Naive B cell (primary cell): ENCODE results near the gene HNF4A. TPM values are rescaled to one million over a fixed set of nuclear protein-coding genes. Genes with fewer than 3 reads are reported as not detected.
A peak's percentile ranks its signal among the peaks of the same experiment; 100 is the strongest.

ENCODE experiments used
- ATAC-seq, 2 donors: fragments of 150-1000 bp; cut with Tn5 transposase; 2 replicates each; pipeline ENCODE4 v1.10.0; 2021; ENCODE audit warnings: low read depth in 2 of 2, mild to moderate bottlenecking in 2 of 2, moderate library complexity in 2 of 2
- DNase-seq: peaks from one replicate; pipeline ENCODE4 v3.0.0; 2022
- H3K27ac Mint-ChIP-seq, 6 donors: one replicate each; pipeline ENCODE4 v1.8.0; 2020 to 2022; ENCODE audit warnings: mild to moderate bottlenecking in 6 of 6, mixed read lengths in 6 of 6, moderate library complexity in 5 of 6, inconsistent platforms in 2 of 6
- H3K27me3 Mint-ChIP-seq, 3 donors: one replicate each; pipeline ENCODE4 v1.8.0; 2021 to 2022; ENCODE audit warnings: mixed read lengths in 3 of 3, mild to moderate bottlenecking in 1 of 3
- H3K36me3 Mint-ChIP-seq, 2 donors: one replicate each; pipeline ENCODE4 v1.8.0; 2020 to 2022; ENCODE audit warnings: mixed read lengths in 2 of 2, inconsistent platforms in 1 of 2, mild to moderate bottlenecking in 1 of 2
- H3K4me1 Mint-ChIP-seq, 3 donors: one replicate each; pipeline ENCODE4 v1.8.0; 2020 to 2022; ENCODE audit warnings: mixed read lengths in 3 of 3, inconsistent platforms in 1 of 3, mild to moderate bottlenecking in 1 of 3, moderate library complexity in 1 of 3
- H3K4me3 Mint-ChIP-seq, 8 donors: one replicate each; pipeline ENCODE4 v1.8.0; 2020 to 2022; ENCODE audit warnings: mild to moderate bottlenecking in 8 of 8, mixed read lengths in 8 of 8, moderate library complexity in 8 of 8, inconsistent platforms in 2 of 8
- H3K9me3 Mint-ChIP-seq, 7 donors: one replicate each; pipeline ENCODE4 v1.8.0; 2020 to 2022; ENCODE audit warnings: mixed read lengths in 7 of 7, mild to moderate bottlenecking in 5 of 7, inconsistent platforms in 2 of 7, moderate library complexity in 1 of 7
- polyA plus RNA-seq, 6 donors: library from polyadenylated mRNA; unstranded; fragments of 300-500 nt; fragmentation: Illumina TruSeq; gene quantifications; one replicate each; pipeline ENCODE4 v1.2.3, GENCODE V29; 2021; ENCODE audit warnings: low read depth in 6 of 6

HNF4A gene
- polyA plus RNA-seq, 6 donors from 2014 or later, result not detected

DNA sequence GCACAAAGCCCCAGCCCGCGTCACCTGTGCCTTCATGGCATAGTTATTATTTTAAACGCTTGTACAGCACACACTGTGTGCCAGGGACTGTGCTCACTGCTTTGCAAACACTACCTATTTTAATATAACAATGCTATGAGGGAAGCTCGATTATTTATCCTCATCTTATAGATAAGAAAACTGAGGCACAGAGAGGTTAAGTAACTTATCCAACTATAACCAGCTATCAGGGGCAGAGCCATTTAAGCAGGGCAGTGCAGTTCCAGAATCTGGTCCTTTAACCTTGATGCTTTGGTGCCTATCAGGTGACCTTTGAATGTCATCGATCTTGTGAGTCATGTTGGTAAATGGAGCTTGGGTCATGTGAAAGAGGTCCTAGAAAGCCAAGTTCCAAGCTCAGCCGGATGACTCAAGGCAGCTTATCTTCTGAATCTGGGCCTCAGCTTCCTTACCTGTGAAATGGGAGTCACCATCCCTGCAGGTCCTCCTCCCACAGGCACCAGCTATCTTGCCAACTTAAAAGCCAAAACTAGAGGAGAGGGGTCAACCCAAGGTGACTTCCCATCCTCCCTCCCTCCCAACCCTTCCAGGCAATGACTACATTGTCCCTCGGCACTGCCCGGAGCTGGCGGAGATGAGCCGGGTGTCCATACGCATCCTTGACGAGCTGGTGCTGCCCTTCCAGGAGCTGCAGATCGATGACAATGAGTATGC lies 63.8 kb downstream of the HNF4A start:
- Mint-ChIP-seq H3K9me3 (no peaks in the 10 kb centered on the region), H3K27me3 (peaks cover 34 to 51% (median 36%) of the 10 kb centered on the region in 3 donors)

DNA sequence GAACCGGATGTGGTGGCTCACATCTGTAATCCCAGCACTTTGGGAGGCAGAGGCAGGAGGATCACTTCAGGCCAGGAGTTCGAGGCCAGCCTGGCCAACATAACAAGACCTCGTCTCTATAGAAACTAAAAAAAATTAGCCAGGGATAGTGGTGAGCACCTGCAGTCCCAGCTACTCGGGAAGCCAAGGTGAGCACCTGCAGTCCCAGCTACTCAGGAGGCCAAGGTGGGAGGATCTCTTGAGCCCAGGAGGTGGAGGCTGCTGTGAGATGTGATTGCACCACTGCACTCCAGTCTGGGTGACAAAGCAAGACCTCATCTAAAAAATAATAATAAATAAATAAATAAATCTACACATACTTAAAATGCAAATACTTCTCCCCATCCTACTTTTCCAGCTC lies 65.0 kb downstream of the HNF4A start:
- Mint-ChIP-seq H3K27ac (no peak overlapping the region), H3K4me3 (no peak overlapping the region), H3K36me3 (no peaks in the 10 kb centered on the region), H3K9me3 (no peaks in the 10 kb centered on the region), H3K4me1 (no peaks in the 10 kb centered on the region), H3K27me3 (peaks cover 31 to 44% (median 34%) of the 10 kb centered on the region in 3 donors)
- ATAC-seq (no peak), DNase-seq (no peak)

More for the DNA sequence above, 63.8 kb downstream of the HNF4A start:
- H3K4me3 Mint-ChIP-seq, result no peak overlapping the region
- H3K36me3 Mint-ChIP-seq, result no peaks in the 10 kb centered on the region
- no peak for ATAC-seq
- DNase-seq, result no peak
- no peaks in the 10 kb centered on the region for H3K4me1 Mint-ChIP-seq
- H3K27ac Mint-ChIP-seq, result no peak overlapping the region

DNA sequence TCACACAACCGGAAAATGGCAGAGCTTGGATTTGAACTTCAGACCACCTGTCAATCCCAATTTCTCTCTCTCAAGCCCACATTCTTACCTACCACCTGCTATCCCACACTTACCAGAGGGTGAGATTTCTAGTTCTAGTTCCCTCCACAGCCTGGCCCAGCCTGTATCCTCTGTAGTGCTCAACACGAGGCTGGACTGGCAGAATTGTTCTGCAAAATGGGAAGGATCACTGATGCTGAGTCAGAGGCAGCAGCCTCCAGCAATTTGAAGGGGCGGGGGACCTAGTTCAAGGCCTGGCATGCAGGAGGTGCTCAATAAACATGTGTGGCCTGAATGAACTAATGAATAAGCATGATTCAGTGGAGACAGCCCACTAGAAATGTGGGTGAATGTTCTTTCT lies 66.6 kb downstream of the HNF4A start:
- no peak overlapping the region for H3K27ac Mint-ChIP-seq
- no peaks in the 10 kb centered on the region for H3K4me1 Mint-ChIP-seq
- no peak for ATAC-seq

GRCh38 chr20:44423480-44423879 lies 68.0 kb downstream of the HNF4A start:
- ATAC-seq (no peak), DNase-seq (no peak)
- Mint-ChIP-seq H3K27ac (no peak overlapping the region), H3K4me1 (no peaks in the 10 kb centered on the region), H3K27me3 (peaks cover 20 to 28% (median 25%) of the 10 kb centered on the region in 3 donors), H3K4me3 (no peak overlapping the region), H3K9me3 (no peaks in the 10 kb centered on the region), H3K36me3 (no peaks in the 10 kb centered on the region)

More for the DNA sequence above, 66.6 kb downstream of the HNF4A start:
- DNase-seq, result no peak
- no peaks in the 10 kb centered on the region for H3K9me3 Mint-ChIP-seq
- H3K4me3 Mint-ChIP-seq, result no peak overlapping the region
- H3K36me3 Mint-ChIP-seq, result no peaks in the 10 kb centered on the region
- peaks cover 21 to 28% (median 25%) of the 10 kb centered on the region in 3 donors for H3K27me3 Mint-ChIP-seq

DNA sequence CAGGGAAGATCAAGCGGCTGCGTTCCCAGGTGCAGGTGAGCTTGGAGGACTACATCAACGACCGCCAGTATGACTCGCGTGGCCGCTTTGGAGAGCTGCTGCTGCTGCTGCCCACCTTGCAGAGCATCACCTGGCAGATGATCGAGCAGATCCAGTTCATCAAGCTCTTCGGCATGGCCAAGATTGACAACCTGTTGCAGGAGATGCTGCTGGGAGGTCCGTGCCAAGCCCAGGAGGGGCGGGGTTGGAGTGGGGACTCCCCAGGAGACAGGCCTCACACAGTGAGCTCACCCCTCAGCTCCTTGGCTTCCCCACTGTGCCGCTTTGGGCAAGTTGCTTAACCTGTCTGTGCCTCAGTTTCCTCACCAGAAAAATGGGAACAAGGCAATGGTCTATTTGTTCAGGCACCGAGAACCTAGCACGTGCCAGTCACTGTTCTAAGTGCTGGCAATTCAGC lies 68.6 kb downstream of the HNF4A start:
- ATAC-seq, result no peak
- no peak overlapping the region for H3K4me3 Mint-ChIP-seq
- H3K9me3 Mint-ChIP-seq, result no peaks in the 10 kb centered on the region
- no peaks in the 10 kb centered on the region for H3K36me3 Mint-ChIP-seq
- DNase-seq, result no peak
- no peaks in the 10 kb centered on the region for H3K4me1 Mint-ChIP-seq
- H3K27ac Mint-ChIP-seq, result no peak overlapping the region
- peaks cover 20 to 28% (median 25%) of the 10 kb centered on the region in 3 donors for H3K27me3 Mint-ChIP-seq

GRCh38 chr20:44425923-44426322 lies 70.4 kb downstream of the HNF4A start:
- ATAC-seq (no peak), DNase-seq (no peak)
- Mint-ChIP-seq H3K4me1 (no peaks in the 10 kb centered on the region), H3K9me3 (no peaks in the 10 kb centered on the region), H3K27ac (no peak overlapping the region), H3K4me3 (no peak overlapping the region), H3K36me3 (no peaks in the 10 kb centered on the region), H3K27me3 (peaks cover 19 to 25% (median 22%) of the 10 kb centered on the region in 3 donors)

- Mint-ChIP-seq H3K4me3 (no peak overlapping the region), H3K27me3 (peaks cover 10 to 26% (median 24%) of the 10 kb centered on the region in 3 donors), H3K9me3 (no peaks in the 10 kb centered on the region), H3K36me3 (no peaks in the 10 kb centered on the region), H3K27ac (no peak overlapping the region), H3K4me1 (no peaks in the 10 kb centered on the region)
- ATAC-seq (no peak), DNase-seq (no peak)
These were observed 71.6 kb downstream of the HNF4A start for GRCh38 chr20:44426879-44427790.

- Mint-ChIP-seq H3K4me1 (no peaks in the 10 kb centered on the region), H3K9me3 (no peaks in the 10 kb centered on the region), H3K4me3 (no peak overlapping the region), H3K27ac (no peak overlapping the region), H3K36me3 (no peaks in the 10 kb centered on the region), H3K27me3 (peaks cover 9 to 33% (median 28%) of the 10 kb centered on the region in 3 donors)
- ATAC-seq (no peak), DNase-seq (no peak)
These were observed 72.3 kb downstream of the HNF4A start for GRCh38 chr20:44427804-44428173.

- DNase-seq (no peak), ATAC-seq (no peak)
- H3K36me3 Mint-ChIP-seq, result no peaks in the 10 kb centered on the region
- peaks cover 9 to 36% (median 31%) of the 10 kb centered on the region in 3 donors for H3K27me3 Mint-ChIP-seq
- peak overlapping the region in 1 of 6 donors; percentile 15 for H3K27ac Mint-ChIP-seq
- H3K4me3 Mint-ChIP-seq, result peak overlapping the region in 1 of 8 donors; percentile 80
- no peaks in the 10 kb centered on the region for H3K4me1 Mint-ChIP-seq
- H3K9me3 Mint-ChIP-seq, result no peaks in the 10 kb centered on the region
These were observed 72.9 kb downstream of the HNF4A start for GRCh38 chr20:44428174-44429016.

DNA sequence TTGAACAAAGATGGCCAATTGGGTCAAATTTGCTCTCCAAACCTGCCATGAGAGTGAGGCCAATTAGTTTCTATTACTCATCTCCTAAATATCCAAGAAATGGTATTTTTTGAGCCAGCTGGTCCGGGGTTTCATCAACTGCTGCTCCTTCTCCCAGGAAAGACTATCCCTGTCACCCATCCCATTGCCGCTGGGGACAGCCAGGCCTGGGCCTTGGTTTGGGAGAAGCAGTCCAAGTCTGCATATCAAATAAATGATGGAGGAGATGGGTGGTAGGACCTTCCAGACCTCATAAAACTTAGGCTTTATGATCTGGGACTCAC lies 73.5 kb downstream of the HNF4A start:
- Mint-ChIP-seq H3K4me1 (no peaks in the 10 kb centered on the region), H3K27me3 (peaks cover 9 to 31% (median 27%) of the 10 kb centered on the region in 3 donors), H3K36me3 (no peaks in the 10 kb centered on the region), H3K9me3 (no peaks in the 10 kb centered on the region), H3K4me3 (no peak overlapping the region), H3K27ac (no peak overlapping the region)
- DNase-seq (no peak), ATAC-seq (no peak)

- H3K4me3 Mint-ChIP-seq, result no peak overlapping the region
These were observed 74.1 kb downstream of the HNF4A start for GRCh38 chr20:44429419-44430269.

DNA sequence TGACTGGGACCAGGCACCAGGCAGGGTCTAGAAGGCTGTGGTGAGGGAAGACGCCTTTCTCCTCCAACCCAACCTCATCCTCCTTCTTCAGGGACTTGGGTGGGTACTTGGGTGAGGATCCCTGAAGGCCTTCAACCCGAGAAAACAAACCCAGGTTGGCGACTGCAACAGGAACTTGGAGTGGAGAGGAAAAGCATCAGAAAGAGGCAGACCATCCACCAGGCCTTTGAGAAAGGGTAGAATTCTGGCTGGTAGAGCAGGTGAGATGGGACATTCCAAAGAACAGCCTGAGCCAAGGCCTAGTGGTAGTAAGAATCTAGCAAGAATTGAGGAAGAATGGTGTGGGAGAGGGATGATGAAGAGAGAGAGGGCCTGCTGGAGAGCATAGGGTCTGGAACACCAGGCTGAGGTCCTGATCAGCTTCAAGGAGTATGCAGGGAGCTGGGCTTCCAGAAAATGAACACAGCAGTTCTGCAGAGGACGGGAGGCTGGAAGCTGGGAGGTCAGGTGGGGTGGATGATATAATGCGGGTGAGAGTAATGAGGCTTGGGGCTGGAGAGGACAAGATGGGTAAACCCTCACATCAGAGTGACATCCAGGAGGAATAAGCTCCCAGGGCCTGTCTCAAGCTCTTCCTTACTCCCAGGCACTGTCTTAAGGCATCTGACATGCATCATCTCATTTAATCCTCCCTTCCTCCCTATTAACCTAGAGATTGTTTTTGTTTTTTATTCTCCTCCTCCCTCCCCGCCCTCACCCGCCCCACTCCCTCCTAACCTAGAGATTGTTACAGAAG lies 75.0 kb downstream of the HNF4A start:
- Mint-ChIP-seq H3K4me3 (no peak overlapping the region), H3K36me3 (no peaks in the 10 kb centered on the region), H3K27ac (peak overlapping the region in 1 of 6 donors; percentile 76), H3K27me3 (peaks cover 9 to 30% (median 26%) of the 10 kb centered on the region in 3 donors), H3K9me3 (no peaks in the 10 kb centered on the region), H3K4me1 (peaks cover 0 to under 1% (median 0%) of the 10 kb centered on the region in 3 donors)
- ATAC-seq (no peak), DNase-seq (no peak)

More at GRCh38 chr20:44429419-44430269, 74.1 kb downstream of the HNF4A start:
- ATAC-seq (no peak), DNase-seq (no peak)
- H3K36me3 Mint-ChIP-seq, result no peaks in the 10 kb centered on the region
- H3K4me1 Mint-ChIP-seq, result no peaks in the 10 kb centered on the region
- no peak overlapping the region for H3K27ac Mint-ChIP-seq
- no peaks in the 10 kb centered on the region for H3K9me3 Mint-ChIP-seq
- H3K27me3 Mint-ChIP-seq, result peaks cover 9 to 30% (median 26%) of the 10 kb centered on the region in 3 donors
